ENCODE measurements around the gene MYH1.

DNA sequence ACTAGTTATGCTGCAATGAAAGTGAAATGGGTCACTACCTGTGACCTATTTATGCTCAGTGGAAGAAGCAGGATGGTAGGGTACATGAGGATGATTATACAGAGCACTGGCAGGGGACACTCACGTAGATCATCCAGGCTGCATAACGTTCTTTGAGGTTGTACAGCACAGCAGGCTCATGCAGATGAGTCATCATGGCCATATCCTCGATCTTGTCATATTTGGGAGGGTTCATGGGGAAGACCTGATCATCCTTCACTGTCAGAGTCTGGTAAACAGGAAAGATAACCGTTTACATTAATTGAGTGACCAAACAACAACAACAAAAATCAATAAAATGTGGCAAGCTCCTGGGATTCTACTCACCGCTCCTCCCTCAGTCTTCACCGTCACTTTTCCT, 29.0 kb upstream of the MYH1 start:
- TF ChIP-seq FOXM1 (IDR thresholded peaks at IDR 0.05; ENCODE audit: borderline replicate concordance, low read depth) (no peak), CEBPB (IDR thresholded peaks at IDR 0.05) (no peak)
